SU-DHL-6 (cell line): ENCODE results near the gene FBN2.

Experiments
- H2AFZ ChIP-seq: fragments of 200-600 bp; sonication (generic); 2 replicates; pipeline ENCODE4 v1.6.1; 2014; ENCODE audit warnings: low read depth, mild to moderate bottlenecking, moderate library complexity, mixed read lengths, antibody characterized with exemption, low read length; ENCODE audit not compliant: severe bottlenecking
- H3F3A ChIP-seq: fragments of 200-600 bp; shearing (Covaris generic); 2 replicates; pipeline ENCODE4 v1.6.0; 2016; ENCODE audit warnings: antibody characterized with exemption, mild to moderate bottlenecking; ENCODE audit not compliant: insufficient read depth
- H3K27ac ChIP-seq: fragments of 200-600 bp; sonication (generic); 2 replicates; pipeline ENCODE4 v1.5.1; 2016; ENCODE audit warnings: low read depth, mild to moderate bottlenecking, low read length, moderate library complexity, mixed read lengths
- H3K27me3 ChIP-seq: fragments of 200-600 bp; sonication (generic), shearing (Covaris generic); 2 replicates; pipeline ENCODE4 v1.6.0; 2014; ENCODE audit warnings: mild to moderate bottlenecking, low read length
- H3K36me3 ChIP-seq: fragments of 200-600 bp; sonication (generic); 2 replicates; pipeline ENCODE4 v1.6.1; 2014; ENCODE audit warnings: mild to moderate bottlenecking, low read length, mixed read lengths
- H3K4me2 ChIP-seq: fragments of 300-600, 200-600 bp; shearing (Covaris generic), sonication (generic); 2 replicates; pipeline ENCODE4 v1.6.0; 2014; ENCODE audit warnings: low read length, low read depth, mild to moderate bottlenecking; ENCODE audit not compliant: poor library complexity, severe bottlenecking
- H3K4me3 ChIP-seq: fragments of 200-600 bp; sonication (generic); 2 replicates; pipeline ENCODE4 v1.5.1; 2014; ENCODE audit warnings: antibody characterized with exemption, low read length, mild to moderate bottlenecking, mixed read lengths; ENCODE audit not compliant: insufficient read depth, poor library complexity, severe bottlenecking
- H3K79me2 ChIP-seq: fragments of 200-600 bp; sonication (generic); 2 replicates; pipeline ENCODE4 v1.6.1; 2014; ENCODE audit warnings: mild to moderate bottlenecking, low read length, moderate library complexity; ENCODE audit not compliant: insufficient read depth
- H3K9ac ChIP-seq: fragments of 200-600 bp; sonication (generic); 2 replicates; pipeline ENCODE4 v1.7.0; 2014; ENCODE audit warnings: mild to moderate bottlenecking, low read length
- H3K9me2 ChIP-seq: fragments of 200-600 bp; sonication (generic); replicated peaks from 2 replicates; pipeline ENCODE4 v1.6.1; 2014; ENCODE audit warnings: low read length; ENCODE audit not compliant: insufficient read depth
- H3K9me3 ChIP-seq: fragments of 200-600 bp; sonication (generic); 2 replicates; pipeline ENCODE4 v1.6.1; 2014; ENCODE audit warnings: low read length, mixed read lengths; ENCODE audit not compliant: insufficient read depth
- H4K20me1 ChIP-seq: fragments of 200-600 bp; sonication (generic); 2 replicates; pipeline ENCODE4 v1.6.1; 2014; ENCODE audit warnings: low read depth, mild to moderate bottlenecking, antibody characterized with exemption, low read length, moderate library complexity, mixed read lengths
- CTCF ChIP-seq: fragments of 200-600 bp; sonication (generic); IDR thresholded peaks from one replicate; pipeline ENCODE4 v1.5.1; 2017; ENCODE audit warnings: antibody characterized with exemption, mild to moderate bottlenecking, low read length, moderate library complexity; ENCODE audit not compliant: insufficient read depth, poor library complexity, severe bottlenecking
- EZH2phosphoT487 ChIP-seq: fragments of 200-600 bp; sonication (generic), shearing (Covaris generic); conservative IDR thresholded peaks from 2 replicates; pipeline ENCODE4 v1.6.1; 2018; ENCODE audit warnings: mild to moderate bottlenecking, antibody characterized with exemption, low read length, moderate library complexity, mixed read lengths

The FBN2 gene

GRCh38 chr5:128528637-128529255 is 9.3 kb downstream of the FBN2 start:
- no peak overlapping the region for H3K27ac ChIP-seq
- H3K36me3 ChIP-seq: no peaks in the 10 kb centered on the region
- H3F3A ChIP-seq: no peaks in the 10 kb centered on the region
- no peaks in the 10 kb centered on the region for H3K79me2 ChIP-seq
- no peak overlapping the region for H3K4me2 ChIP-seq
- no peak overlapping the region for H3K9ac ChIP-seq
- no peaks in the 10 kb centered on the region for H3K9me3 ChIP-seq
- H4K20me1 ChIP-seq: no peaks in the 10 kb centered on the region
- no peak overlapping the region for H2AFZ ChIP-seq
- H3K4me3 ChIP-seq: no peak overlapping the region
- TF ChIP-seq EZH2phosphoT487 (no peak), CTCF (no peak)
- H3K9me2 ChIP-seq: no peaks in the 10 kb centered on the region
- no peaks in the 10 kb centered on the region for H3K27me3 ChIP-seq

- H3K4me2 ChIP-seq: no peak overlapping the region
- no peaks in the 10 kb centered on the region for H3K36me3 ChIP-seq
- no peaks in the 10 kb centered on the region for H3K27me3 ChIP-seq
- H3F3A ChIP-seq: no peaks in the 10 kb centered on the region
- no peaks in the 10 kb centered on the region for H3K79me2 ChIP-seq
- no peak for TF ChIP-seq CTCF
- no peak for TF ChIP-seq EZH2phosphoT487
- no peaks in the 10 kb centered on the region for H4K20me1 ChIP-seq
- H3K9me3 ChIP-seq: no peaks in the 10 kb centered on the region
- H3K27ac ChIP-seq: no peak overlapping the region
- no peak overlapping the region for H3K9ac ChIP-seq
- H3K9me2 ChIP-seq: no peaks in the 10 kb centered on the region
- H2AFZ ChIP-seq: no peak overlapping the region
- H3K4me3 ChIP-seq: no peak overlapping the region
Observed at GRCh38 chr5:128528126-128528525, 9.9 kb downstream of the FBN2 start.

GRCh38 chr5:128527077-128527476 is 11.0 kb downstream of the FBN2 start:
- Histone ChIP-seq H3K4me2 (no peak overlapping the region), H3K36me3 (no peaks in the 10 kb centered on the region), H3F3A (no peaks in the 10 kb centered on the region), H3K27me3 (no peaks in the 10 kb centered on the region), H3K9me2 (no peaks in the 10 kb centered on the region), H4K20me1 (no peaks in the 10 kb centered on the region), H2AFZ (no peak overlapping the region), H3K9ac (no peak overlapping the region), H3K9me3 (no peaks in the 10 kb centered on the region), H3K79me2 (no peaks in the 10 kb centered on the region), H3K4me3 (no peak overlapping the region), H3K27ac (no peak overlapping the region)
- TF ChIP-seq EZH2phosphoT487 (no peak), CTCF (no peak)
